ENCODE data around the gene ZNF358. TPM values are rescaled to one million over a fixed set of nuclear protein-coding genes. Genes with fewer than 3 reads are reported as not detected.
A peak's percentile ranks its signal among the peaks of the same experiment; 100 is the strongest.

Gene ZNF358
- total and polyA plus RNA-seq, 2 of the 13 experiments (the other 11 are each of a cell fraction or from before 2014, with no cell fraction given): 9.1 to 37.0 TPM

GRCh38 chr19:7494416-7495098, 21.3 kb upstream of the ZNF358 start:
- H3K9me3 ChIP-seq (ENCODE audit: low read length): no peaks in the 10 kb centered on the region
- FAIRE-seq (peak; percentile 79), DNase-seq (ENCODE audit: low spot score) (peak; percentile 80), ATAC-seq (peak; percentile 93)
- H3K4me2 ChIP-seq (ENCODE audit: low read depth, low read length): peak overlapping the region; percentile 91
- no peaks in the 10 kb centered on the region for H4K20me1 ChIP-seq (ENCODE audit: insufficient read depth, low read length)
- peak overlapping the region; percentile 58 for H3K9ac ChIP-seq (ENCODE audit: insufficient read depth, low read depth, low read length)
- intact Hi-C loops (cut with micrococcal nuclease; ENCODE audit: unreplicated experiment) (loop anchor here (10.0 kb wide), 1 partner anchor 100 kb away; no protein-coding TSS in a partner anchor), in situ Hi-C loops (cut with HindIII; ENCODE audit: extremely low pct_ligation_motif_present, low pct_unique_long_range_greater_than_20kb) (no loop called here)
- H3K36me3 ChIP-seq (replicated peaks in 1 of 2; ENCODE audit: control insufficient read depth in 1 of 2, insufficient read depth in 2 of 2, low read length in 2 of 2): no peaks in the 10 kb centered on the region
- H3K79me2 ChIP-seq (ENCODE audit: insufficient read depth, low read length): no peaks in the 10 kb centered on the region
- H3K4me3 ChIP-seq (replicated peaks in 1 of 3; ENCODE audit: insufficient read depth in 1 of 3, low read depth in 2 of 3, low read length in 3 of 3): peak overlapping the region; percentile 35 to 67 (median 46)
- peak overlapping the region; percentile 84 for H3K27ac ChIP-seq (ENCODE audit: extremely low read length, insufficient read depth, low read length)
- WGBS (ENCODE audit: low lambda C conversion rate): 0% methylated on average over 7 of the region's 13 CpGs
- peaks cover 46% of the 10 kb centered on the region for H3K4me1 ChIP-seq (ENCODE audit: insufficient read depth, low read length)
- POLR2A ChIA-PET: interaction anchor here (0.6 to 2.2 kb wide), 3 partner anchors 12 to 139 kb away, joined by 3 to 14 read pairs (median 6); no protein-coding TSS in a partner anchor
- BruUV-seq (replicated peaks): no TSS peak
- H3K27me3 ChIP-seq (ENCODE audit: control insufficient read depth in 1 of 2, insufficient read depth in 2 of 2, low read length in 2 of 2): no peaks in the 10 kb centered on the region; a peak in 2 of 5 replicates
- CTCF ChIA-PET (ENCODE audit: low intra/inter-chr PET ratio, low total read pairs): no interaction called here
- peak overlapping the region; percentile 72 for H2AFZ ChIP-seq (ENCODE audit: low read length)
- TF ChIP-seq NR2F6 (IDR thresholded peaks at IDR 0.05): no peak
- TF ChIP-seq NR2F6 (CRISPR knock-in tag; IDR thresholded peaks at IDR 0.05): peak; percentile 45; the same call in 1 of the 2 replicates
- 0 out of 2 replicates have a peak, but pooled peaks have one; percentile 37 for TF ChIP-seq ZNF646 (CRISPR knock-in tag; IDR thresholded peaks at IDR 0.05)
- TF ChIP-seq NFE2L1 (CRISPR knock-in tag; IDR thresholded peaks at IDR 0.05; ENCODE audit: borderline replicate concordance): no peak
- no peak for TF ChIP-seq KIAA2018 (CRISPR knock-in tag; IDR thresholded peaks at IDR 0.05; ENCODE audit: borderline replicate concordance)
- peak; percentile 57; the same call in 1 of the 2 replicates for TF ChIP-seq TAF1 (CRISPR knock-in tag; IDR thresholded peaks at IDR 0.05)
- peak; percentile 58 for TF ChIP-seq FOXJ3 (CRISPR knock-in tag; IDR thresholded peaks at IDR 0.05; ENCODE audit: borderline replicate concordance)

Measured in HepG2 (cell line).